HFFc6 (cell line): ENCODE measurements around the gene ELP4. TPM values are rescaled to one million over a fixed set of nuclear protein-coding genes. Genes with fewer than 3 reads are reported as not detected.

Experiments used
- DNase-seq: peaks from one replicate; pipeline ENCODE4 v3.0.0-alpha.2; 2018
- H3K27ac Mint-ChIP-seq: 2 replicates; pipeline ENCODE4 v1.8.0; 2020; ENCODE audit warnings: mild to moderate bottlenecking, mixed read lengths
- H3K27me3 Mint-ChIP-seq: 2 replicates; pipeline ENCODE4 v1.8.0; 2021; ENCODE audit warnings: mild to moderate bottlenecking, moderate library complexity, mixed read lengths; ENCODE audit not compliant: insufficient read depth
- H3K36me3 Mint-ChIP-seq: 2 replicates; pipeline ENCODE4 v1.8.0; 2021; ENCODE audit warnings: low read depth, mixed read lengths
- H3K4me1 Mint-ChIP-seq: 2 replicates; pipeline ENCODE4 v1.8.0; 2020; ENCODE audit warnings: low read depth, mixed read lengths
- H3K4me3 Mint-ChIP-seq: 2 replicates; pipeline ENCODE4 v1.8.0; 2020; ENCODE audit warnings: mild to moderate bottlenecking, moderate library complexity, mixed read lengths
- H3K9me3 Mint-ChIP-seq: 2 replicates; pipeline ENCODE4 v1.8.0; 2020; ENCODE audit warnings: mild to moderate bottlenecking, mixed read lengths
- total RNA-seq, 6 experiments: library from RNA; stranded (reverse); fragmentation: NEBNext Ultra II Directional; extraction: Animal tissue kit (Norgen Biotek cat#: 25700); gene quantifications; 2 replicates in 1 of 6; 3 replicates in 5 of 6; pipeline ENCODE4 v1.2.3, GENCODE V29; 2021
- TF ChIP-seq, protein P1 (sequence below): fragments of 200-600 bp; sonication (generic); IDR thresholded peaks from 2 replicates; pipeline ENCODE4 v1.5.0; 2021; ENCODE audit warnings: antibody characterized with exemption, mild to moderate bottlenecking

The ELP4 gene
- total RNA-seq, 6 experiments from 2014 or later, result 11.0 to 14.3 (median 12.2) TPM

DNA sequence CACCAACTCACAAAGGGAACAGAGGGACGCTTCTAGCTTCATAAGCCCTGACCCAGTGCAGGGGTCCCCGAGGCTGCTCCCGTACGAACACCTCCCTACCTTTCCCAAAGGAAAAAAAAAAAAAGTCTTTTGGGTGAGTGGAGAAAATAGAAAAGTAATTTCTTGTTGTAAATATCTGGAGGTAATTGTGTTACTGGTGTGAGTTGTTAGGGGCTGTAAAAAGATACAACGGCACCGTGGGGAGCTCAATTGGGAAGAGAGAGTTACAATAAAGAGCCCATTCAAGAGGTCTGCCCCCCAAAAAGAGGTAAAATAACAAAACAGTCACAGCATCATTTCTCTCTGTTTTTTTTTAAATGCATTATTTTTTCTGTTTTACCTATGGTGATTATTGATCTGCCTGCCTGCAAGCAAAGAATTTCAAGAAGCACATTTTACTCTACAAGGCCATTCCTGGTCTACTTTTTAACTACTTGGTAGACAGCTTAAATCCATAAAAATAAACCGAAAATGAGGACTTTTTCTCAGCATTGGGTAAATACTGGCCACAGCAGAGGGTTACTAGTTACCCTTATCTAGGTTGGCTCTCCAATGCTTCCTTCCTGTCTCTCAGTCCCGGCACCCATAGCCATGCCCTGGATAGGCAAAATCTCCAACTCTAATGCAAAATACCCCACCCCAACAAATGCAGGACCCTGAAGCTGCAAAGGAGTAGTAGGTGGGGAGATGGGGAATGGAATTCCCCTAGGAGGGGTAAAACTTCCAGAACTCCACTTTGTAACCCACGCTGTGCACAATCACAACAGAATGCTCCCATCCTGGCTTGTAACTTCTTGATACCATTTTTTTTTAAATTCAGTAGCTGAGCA, 298.5 kb downstream of the ELP4 start:
- Mint-ChIP-seq H3K27me3 (peaks cover 71% of the 10 kb centered on the region), H3K4me3 (peak overlapping the region; percentile 76; the same call in 1 of the 2 replicates), H3K36me3 (peaks cover 4% of the 10 kb centered on the region; the same call in 1 of the 2 replicates), H3K4me1 (peaks cover 47% of the 10 kb centered on the region), H3K9me3 (no peaks in the 10 kb centered on the region), H3K27ac (no peak overlapping the region)
- TF ChIP-seq, protein P1, sequence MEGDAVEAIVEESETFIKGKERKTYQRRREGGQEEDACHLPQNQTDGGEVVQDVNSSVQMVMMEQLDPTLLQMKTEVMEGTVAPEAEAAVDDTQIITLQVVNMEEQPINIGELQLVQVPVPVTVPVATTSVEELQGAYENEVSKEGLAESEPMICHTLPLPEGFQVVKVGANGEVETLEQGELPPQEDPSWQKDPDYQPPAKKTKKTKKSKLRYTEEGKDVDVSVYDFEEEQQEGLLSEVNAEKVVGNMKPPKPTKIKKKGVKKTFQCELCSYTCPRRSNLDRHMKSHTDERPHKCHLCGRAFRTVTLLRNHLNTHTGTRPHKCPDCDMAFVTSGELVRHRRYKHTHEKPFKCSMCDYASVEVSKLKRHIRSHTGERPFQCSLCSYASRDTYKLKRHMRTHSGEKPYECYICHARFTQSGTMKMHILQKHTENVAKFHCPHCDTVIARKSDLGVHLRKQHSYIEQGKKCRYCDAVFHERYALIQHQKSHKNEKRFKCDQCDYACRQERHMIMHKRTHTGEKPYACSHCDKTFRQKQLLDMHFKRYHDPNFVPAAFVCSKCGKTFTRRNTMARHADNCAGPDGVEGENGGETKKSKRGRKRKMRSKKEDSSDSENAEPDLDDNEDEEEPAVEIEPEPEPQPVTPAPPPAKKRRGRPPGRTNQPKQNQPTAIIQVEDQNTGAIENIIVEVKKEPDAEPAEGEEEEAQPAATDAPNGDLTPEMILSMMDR, result no peak
- no peak for DNase-seq

DNA sequence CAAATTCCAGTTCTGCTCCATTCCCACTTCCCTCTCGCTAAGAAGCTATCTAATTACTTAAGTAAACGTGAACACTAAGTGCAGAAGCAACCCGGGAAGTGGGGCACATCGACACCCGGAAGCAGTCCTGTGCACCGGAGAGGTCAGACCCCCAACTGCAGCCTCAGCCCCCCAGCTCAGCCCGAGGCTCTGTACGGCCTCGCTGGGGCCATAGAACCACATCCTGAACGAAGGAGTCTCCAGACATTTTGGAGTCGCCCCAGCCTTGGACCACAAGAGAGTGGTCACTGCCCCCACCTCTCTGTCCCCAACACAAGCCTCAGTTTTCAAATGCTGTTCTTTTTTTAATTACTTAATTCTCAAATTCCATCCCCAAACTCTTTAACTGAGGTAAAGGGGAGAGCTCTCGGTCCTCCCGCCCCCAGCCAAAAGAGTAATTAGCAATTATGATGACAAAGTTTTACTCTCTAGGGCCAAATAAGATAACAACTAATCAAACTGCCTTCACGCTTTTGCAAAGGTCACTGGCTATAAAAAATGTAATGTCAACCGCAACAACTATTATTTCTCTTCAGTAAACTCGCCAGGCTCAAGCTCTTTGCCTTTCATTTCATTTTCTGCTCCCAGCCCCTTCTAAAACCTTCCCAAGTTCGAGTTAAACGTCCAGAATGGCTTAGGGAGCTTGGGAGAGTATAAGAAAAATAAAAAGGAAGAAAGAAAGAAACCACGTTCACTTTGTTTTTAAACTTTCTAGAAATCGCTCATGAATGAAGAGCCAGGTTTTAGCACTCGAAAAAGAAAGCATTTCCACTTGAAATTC, 299.4 kb downstream of the ELP4 start:
- Mint-ChIP-seq H3K4me1 (peaks cover 38% of the 10 kb centered on the region), H3K36me3 (peaks cover 4% of the 10 kb centered on the region; the same call in 1 of the 2 replicates), H3K27ac (no peak overlapping the region), H3K9me3 (no peaks in the 10 kb centered on the region), H3K27me3 (peaks cover 68% of the 10 kb centered on the region), H3K4me3 (peak overlapping the region; percentile 76; the same call in 1 of the 2 replicates)
- no peak for DNase-seq
- TF ChIP-seq, protein P1, result no peak

DNA sequence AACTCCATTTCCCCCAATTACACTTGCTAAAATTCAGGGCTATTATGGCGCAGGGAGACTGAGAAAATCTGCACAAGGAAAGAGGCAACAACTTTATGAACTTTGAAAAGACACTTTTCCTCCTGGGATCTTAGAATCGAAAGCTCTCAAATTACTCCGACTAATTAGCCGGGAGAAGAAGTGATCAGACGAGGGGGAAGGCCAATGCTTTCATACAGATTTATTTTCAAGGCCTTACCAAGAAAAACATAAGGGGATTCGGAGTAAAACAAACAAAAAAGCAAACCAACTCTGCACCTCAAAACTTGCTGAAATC, 299.9 kb downstream of the ELP4 start:
- DNase-seq, result no peak
- peaks cover 35% of the 10 kb centered on the region for H3K4me1 Mint-ChIP-seq
- H3K9me3 Mint-ChIP-seq, result no peaks in the 10 kb centered on the region
- TF ChIP-seq, protein P1, result no peak
- peaks cover 4% of the 10 kb centered on the region; the same call in 1 of the 2 replicates for H3K36me3 Mint-ChIP-seq
- no peak overlapping the region for H3K27ac Mint-ChIP-seq
- peaks cover 66% of the 10 kb centered on the region for H3K27me3 Mint-ChIP-seq
- H3K4me3 Mint-ChIP-seq, result peak overlapping the region; percentile 76; the same call in 1 of the 2 replicates

DNA sequence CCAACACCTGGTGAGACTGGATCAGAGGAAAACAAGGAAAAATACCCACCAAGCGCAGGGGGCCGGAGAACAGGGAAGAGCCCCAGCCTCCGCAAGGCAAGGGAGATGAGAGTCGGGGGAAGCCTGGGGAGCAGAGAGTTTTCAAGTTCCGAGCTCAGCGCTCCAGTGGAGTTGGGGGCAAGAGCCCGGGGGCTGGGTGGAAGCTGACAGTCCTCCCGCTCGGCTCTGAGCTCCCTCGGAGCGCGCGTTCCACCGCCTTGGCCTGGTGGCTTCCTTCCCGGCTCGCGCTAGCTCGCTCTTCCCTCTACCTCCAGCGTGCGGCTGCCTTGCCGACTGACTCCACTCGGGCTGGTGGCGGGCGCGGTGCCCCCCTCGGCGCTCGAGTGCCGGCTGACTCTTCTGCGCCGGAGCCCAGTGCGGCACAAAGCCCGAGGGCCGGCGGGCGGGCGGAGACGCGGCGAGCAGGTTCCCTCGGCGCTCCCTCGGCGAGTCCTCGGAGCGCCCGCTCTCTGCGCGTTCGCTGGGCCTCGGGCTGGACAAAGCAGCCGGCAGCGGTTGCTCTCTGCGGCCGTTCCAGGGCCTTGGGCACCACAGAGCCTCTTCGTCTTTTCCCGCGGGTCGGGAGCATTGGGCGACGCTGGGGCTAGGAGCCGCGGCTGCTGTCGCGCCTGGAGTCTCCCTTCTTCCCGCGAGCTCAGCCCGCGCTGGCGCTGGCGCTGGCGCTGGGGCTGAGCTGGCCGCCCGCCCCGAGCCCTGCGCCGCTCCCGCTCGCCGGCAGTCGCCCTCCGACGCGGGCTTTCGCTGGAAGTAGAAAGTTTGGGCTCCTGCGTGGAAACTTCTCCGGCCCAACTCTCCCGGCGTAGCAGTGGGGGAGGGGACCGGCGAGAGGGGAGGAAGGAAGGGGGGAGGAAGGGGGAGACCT, 300.6 kb downstream of the ELP4 start:
- peaks cover 37% of the 10 kb centered on the region for H3K4me1 Mint-ChIP-seq
- H3K27me3 Mint-ChIP-seq, result peaks cover 67% of the 10 kb centered on the region
- no peaks in the 10 kb centered on the region for H3K9me3 Mint-ChIP-seq
- no peak overlapping the region for H3K27ac Mint-ChIP-seq
- TF ChIP-seq, protein P1, result no peak
- no peak for DNase-seq
- no peaks in the 10 kb centered on the region for H3K36me3 Mint-ChIP-seq
- H3K4me3 Mint-ChIP-seq, result peak overlapping the region; percentile 76; the same call in 1 of the 2 replicates
